T-cell (primary cell): ENCODE data around the gene C6orf47. TPM values are rescaled to one million over a fixed set of nuclear protein-coding genes. Genes with fewer than 3 reads are reported as not detected.

ENCODE experiments used
- ATAC-seq, 4 experiments: fragments of 200-7000 bp in 3 of 4; fragments of 150-1000 bp in 1 of 4; cut with Tn5 transposase; replicated peaks in 1 of 4; 1 replicate in 3 of 4; 2 replicates in 1 of 4; pipeline ENCODE4 v1.10.0; 2021; ENCODE audit warnings: moderate library complexity in 3 of 4, mild to moderate bottlenecking in 2 of 4, moderate number of reproducible peaks in 1 of 4
- CTCF ChIA-PET, 2 donors: fragments of 300-600 bp; sonication (Branson Sonifier 250); formaldehyde crosslinking; loops; one replicate each; lab custom pipeline; 2022; ENCODE audit warnings: antibody characterized with exemption in 2 of 2; lab: Charles Lee
- POLR2A ChIA-PET, 2 donors: fragments of 300-600 bp; sonication (Branson Sonifier 250); formaldehyde crosslinking; loops; one replicate each; lab custom pipeline; 2022; ENCODE audit warnings: antibody characterized with exemption in 2 of 2; lab: Charles Lee
- DNase-seq, 35 experiments: peaks; one replicate each; pipeline versions ENCODE4 v3.0.0 to v3.0.0-alpha.2; 2013 to 2023
- H3K27ac ChIP-seq: one replicate; pipeline ENCODE4 v1.5.1; 2013; ENCODE audit warnings: low read length
- H3K27me3 ChIP-seq, 2 experiments: replicated peaks in 1 of 2; 1 replicate in 1 of 2; 2 replicates in 1 of 2; pipeline versions ENCODE4 v1.6.1 to v1.7.0; 2013; ENCODE audit warnings: low read length in 1 of 2, mixed read lengths in 1 of 2; ENCODE audit not compliant: control insufficient read depth in 2 of 2, insufficient read depth in 2 of 2; ENCODE audit errors: extremely low read depth in 1 of 2
- H3K36me3 ChIP-seq, 2 donors: 1 replicate in 1 of 2; 2 replicates in 1 of 2; pipeline versions ENCODE4 v1.6.1 to v1.7.0; 2013; ENCODE audit warnings: low read length in 1 of 2; ENCODE audit not compliant: control insufficient read depth in 2 of 2, insufficient read depth in 1 of 2; ENCODE audit errors: extremely low read depth in 1 of 2
- H3K4me1 ChIP-seq, 2 experiments: 1 replicate in 1 of 2; 2 replicates in 1 of 2; pipeline versions ENCODE4 v1.6.1 to v1.7.0; 2013; ENCODE audit warnings: low read length in 2 of 2, mixed read lengths in 1 of 2; ENCODE audit not compliant: insufficient read depth in 2 of 2, control insufficient read depth in 1 of 2; ENCODE audit errors: extremely low read depth in 1 of 2
- H3K4me3 ChIP-seq, 2 donors: 1 replicate in 1 of 2; 2 replicates in 1 of 2; pipeline versions ENCODE4 v1.5.1 to v1.7.0; 2013; ENCODE audit warnings: mild to moderate bottlenecking in 2 of 2, low read length in 1 of 2, moderate library complexity in 1 of 2; ENCODE audit not compliant: control insufficient read depth in 1 of 2; ENCODE audit errors: extremely low read depth in 1 of 2
- H3K9me3 ChIP-seq: 2 replicates; pipeline ENCODE4 v1.7.0; 2013
- H3K27ac Mint-ChIP-seq, 2 donors: one replicate each; pipeline ENCODE4 v1.8.0; 2020 to 2021; ENCODE audit warnings: mild to moderate bottlenecking in 2 of 2, mixed read lengths in 2 of 2
- H3K27me3 Mint-ChIP-seq, 2 donors: one replicate each; pipeline ENCODE4 v1.8.0; 2021 to 2022; ENCODE audit warnings: mixed read lengths in 2 of 2
- H3K36me3 Mint-ChIP-seq: one replicate; pipeline ENCODE4 v1.8.0; 2021; ENCODE audit warnings: mixed read lengths
- H3K4me1 Mint-ChIP-seq, 3 donors: one replicate each; pipeline ENCODE4 v1.8.0; 2020 to 2022; ENCODE audit warnings: mixed read lengths in 3 of 3, mild to moderate bottlenecking in 1 of 3
- H3K4me3 Mint-ChIP-seq, 3 donors: one replicate each; pipeline ENCODE4 v1.8.0; 2020 to 2022; ENCODE audit warnings: mild to moderate bottlenecking in 3 of 3, mixed read lengths in 3 of 3, moderate library complexity in 3 of 3
- H3K9me3 Mint-ChIP-seq, 3 donors: one replicate each; pipeline ENCODE4 v1.8.0; 2020 to 2022; ENCODE audit warnings: mixed read lengths in 3 of 3
- WGBS: methylation state at CpG from one replicate; pipeline ENCODE4 v1.1.5; 2013; ENCODE audit warnings: missing lambda C conversion rate; ENCODE audit not compliant: insufficient coverage; 5-methylcytosine and 5-hydroxymethylcytosine counted together
- total RNA-seq, 35 experiments: library from RNA in 6 of 35; stranded (reverse) in 6 of 35; fragments of 120-200 nt in 1 of 35; gene quantifications; one replicate each; pipeline versions ENCODE4 v1.2.1 to v1.2.4 and lab custom pipeline; 2013 to 2026

C6orf47 gene
- total RNA-seq, 5 donors from 2014 or later (not counting 1 experiment from before 2014, with no cell fraction given) = 16.3 to 36.2 (median 33.4) TPM

DNA sequence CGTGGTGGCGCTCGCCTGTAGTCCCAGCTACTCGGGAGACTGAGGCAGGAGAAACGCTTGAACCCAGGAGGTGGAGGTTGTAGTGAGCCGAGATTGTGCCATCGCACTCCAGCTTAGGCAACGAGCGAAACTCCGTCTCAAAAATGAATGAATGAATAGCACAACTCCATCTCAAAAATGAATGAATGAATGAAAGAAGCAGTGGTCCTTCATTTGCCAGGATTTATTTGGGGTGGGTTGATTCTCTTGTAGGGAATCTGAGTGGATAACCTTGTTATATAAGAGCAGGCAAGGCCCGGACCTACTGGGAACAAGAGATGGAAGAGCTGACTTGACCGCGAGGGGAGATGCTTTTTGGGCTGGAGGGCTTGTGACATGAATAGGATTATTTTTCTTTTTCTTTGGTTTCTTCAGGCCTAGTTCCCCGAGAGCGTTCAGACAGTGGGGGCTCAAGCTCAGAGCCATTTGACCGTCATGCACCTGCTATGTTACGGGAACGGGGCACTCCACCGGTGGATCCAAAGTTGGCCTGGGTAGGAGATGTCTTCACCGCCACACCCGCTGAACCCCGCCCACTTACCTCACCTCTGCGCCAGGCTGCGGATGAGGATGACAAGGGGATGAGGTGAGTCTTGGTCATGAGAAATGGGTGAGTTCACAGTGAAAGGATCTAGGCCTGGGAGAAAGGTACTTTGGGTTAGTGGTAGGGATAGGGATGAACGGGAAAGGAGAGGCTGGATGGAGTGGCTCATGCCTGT is 30.2 kb downstream of the C6orf47 start:
- WGBS = 93% methylated on average over 14 of the region's 25 CpGs
- Histone ChIP-seq H3K9me3 (no peaks in the 10 kb centered on the region), H3K4me3 (no peak overlapping the region), H3K36me3 (peaks cover 33 to 98% of the 10 kb centered on the region in 2 donors), H3K27me3 (no peaks in the 10 kb centered on the region), H3K4me1 (no peaks in the 10 kb centered on the region), H3K27ac (no peak overlapping the region)
- H3K9me3 Mint-ChIP-seq = no peaks in the 10 kb centered on the region
- no peak overlapping the region for H3K27ac Mint-ChIP-seq
- POLR2A ChIA-PET = no interaction called here
- H3K4me3 Mint-ChIP-seq = no peak overlapping the region
- DNase-seq (no peak), ATAC-seq (no peak)
- no peaks in the 10 kb centered on the region for H3K27me3 Mint-ChIP-seq
- H3K4me1 Mint-ChIP-seq = peaks cover 0 to 14% (median 3%) of the 10 kb centered on the region in 3 donors
- H3K36me3 Mint-ChIP-seq = peaks cover 60% of the 10 kb centered on the region
- CTCF ChIA-PET = no interaction called here

- no peak for ATAC-seq
- Mint-ChIP-seq H3K27me3 (no peaks in the 10 kb centered on the region), H3K4me1 (peaks cover 0 to 14% (median 3%) of the 10 kb centered on the region in 3 donors), H3K27ac (no peak overlapping the region), H3K36me3 (peaks cover 62% of the 10 kb centered on the region), H3K4me3 (no peak overlapping the region), H3K9me3 (no peaks in the 10 kb centered on the region)
- H3K9me3 ChIP-seq = no peaks in the 10 kb centered on the region
- H3K36me3 ChIP-seq = peaks cover 26 to 98% of the 10 kb centered on the region in 2 donors
- CTCF ChIA-PET = no interaction called here
- WGBS = 94% methylated on average over 5 of the region's 7 CpGs
- POLR2A ChIA-PET = no interaction called here
- no peaks in the 10 kb centered on the region for H3K27me3 ChIP-seq
- H3K4me1 ChIP-seq = no peaks in the 10 kb centered on the region
- H3K4me3 ChIP-seq = no peak overlapping the region
- DNase-seq = no peak
- H3K27ac ChIP-seq = no peak overlapping the region
These were observed 31.6 kb downstream of the C6orf47 start for GRCh38 chr6:31629014-31629413.

GRCh38 chr6:31627690-31628287 is 32.8 kb downstream of the C6orf47 start:
- peaks cover 61% of the 10 kb centered on the region for H3K36me3 Mint-ChIP-seq
- H3K36me3 ChIP-seq = peaks cover 26 to 97% of the 10 kb centered on the region in 2 donors
- no peak overlapping the region for H3K27ac Mint-ChIP-seq
- H3K9me3 ChIP-seq = no peaks in the 10 kb centered on the region
- WGBS = 97% methylated on average over 17 of the region's 19 CpGs
- no peak overlapping the region for H3K4me3 ChIP-seq
- no peak overlapping the region for H3K27ac ChIP-seq
- ATAC-seq (peak in 1 of 4 experiments; percentile 10), DNase-seq (no peak)
- ChIA-PET CTCF (no interaction called here), POLR2A (interaction anchor here in 1 of 2 donors (0.6 kb wide), 1 partner anchor 9 kb away, joined by 3 read pairs; no protein-coding TSS in a partner anchor)
- H3K4me3 Mint-ChIP-seq = no peak overlapping the region
- H3K4me1 ChIP-seq = no peaks in the 10 kb centered on the region
- H3K27me3 Mint-ChIP-seq = no peaks in the 10 kb centered on the region
- H3K4me1 Mint-ChIP-seq = peaks cover 4 to 14% (median 4%) of the 10 kb centered on the region in 3 donors
- H3K9me3 Mint-ChIP-seq = no peaks in the 10 kb centered on the region
- H3K27me3 ChIP-seq = no peaks in the 10 kb centered on the region

DNA sequence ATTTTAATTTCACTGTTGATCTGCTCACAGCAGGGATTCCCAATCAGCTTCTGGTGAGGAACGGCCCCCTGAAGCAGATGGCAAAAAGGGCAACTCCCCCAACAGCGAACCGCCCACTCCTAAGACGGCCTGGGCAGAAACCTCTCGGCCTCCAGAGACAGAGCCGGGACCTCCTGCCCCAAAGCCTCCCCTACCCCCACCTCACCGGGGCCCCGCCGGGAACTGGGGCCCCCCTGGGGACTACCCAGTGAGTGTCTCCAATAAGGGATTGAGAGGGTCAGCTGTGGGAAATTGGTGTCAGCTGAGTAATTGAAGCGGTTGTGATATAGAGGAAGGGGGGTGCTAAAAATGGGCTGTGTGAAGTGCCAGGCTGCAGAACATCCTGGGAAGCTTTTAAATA is 33.6 kb downstream of the C6orf47 start:
- Mint-ChIP-seq H3K27me3 (no peaks in the 10 kb centered on the region), H3K4me3 (no peak overlapping the region), H3K36me3 (peaks cover 68% of the 10 kb centered on the region), H3K27ac (no peak overlapping the region), H3K9me3 (no peaks in the 10 kb centered on the region), H3K4me1 (peaks cover 13 to 23% (median 13%) of the 10 kb centered on the region in 3 donors)
- ChIA-PET POLR2A (no interaction called here), CTCF (no interaction called here)
- peaks cover 5 to 8% of the 10 kb centered on the region in 2 experiments for H3K4me1 ChIP-seq
- ATAC-seq (no peak), DNase-seq (no peak)
- peaks cover 22 to 90% of the 10 kb centered on the region in 2 donors for H3K36me3 ChIP-seq
- no peak overlapping the region for H3K4me3 ChIP-seq
- WGBS = 94% methylated on average over 2 of the region's 10 CpGs
- H3K9me3 ChIP-seq = no peaks in the 10 kb centered on the region
- H3K27me3 ChIP-seq = no peaks in the 10 kb centered on the region
- H3K27ac ChIP-seq = no peak overlapping the region

GRCh38 chr6:31624070-31624469 is 36.5 kb downstream of the C6orf47 start:
- Histone ChIP-seq H3K36me3 (peaks cover 9 to 63% of the 10 kb centered on the region in 2 donors), H3K9me3 (no peaks in the 10 kb centered on the region), H3K27ac (no peak overlapping the region), H3K4me1 (peaks cover 13 to 24% of the 10 kb centered on the region in 2 experiments), H3K27me3 (no peaks in the 10 kb centered on the region), H3K4me3 (no peak overlapping the region)
- Mint-ChIP-seq H3K9me3 (no peaks in the 10 kb centered on the region), H3K4me1 (peaks cover 25 to 31% (median 26%) of the 10 kb centered on the region in 3 donors), H3K4me3 (no peak overlapping the region), H3K27me3 (no peaks in the 10 kb centered on the region), H3K27ac (peak overlapping the region in 1 of 2 donors; percentile 2), H3K36me3 (peaks cover 49% of the 10 kb centered on the region)
- ATAC-seq (no peak), DNase-seq (no peak)
- no CpG with 5 or more reads among the region's 10 CpGs for WGBS
- ChIA-PET POLR2A (interaction anchor here in 1 of 2 donors (0.6 kb wide), 1 partner anchor 66 kb away, joined by 3 read pairs; no protein-coding TSS in a partner anchor), CTCF (no interaction called here)

GRCh38 chr6:31622684-31623091 is 37.9 kb downstream of the C6orf47 start:
- WGBS = 66% methylated on average over 3 of the region's 10 CpGs
- H3K27ac Mint-ChIP-seq = peak overlapping the region; percentile 93 to 96

More at GRCh38 chr6:31622684-31623091, 37.9 kb downstream of the C6orf47 start:
- CTCF ChIA-PET = no interaction called here
- DNase-seq = no peak
- Mint-ChIP-seq H3K27me3 (no peaks in the 10 kb centered on the region), H3K4me1 (peaks cover 24 to 35% (median 25%) of the 10 kb centered on the region in 3 donors), H3K36me3 (peaks cover 39% of the 10 kb centered on the region), H3K9me3 (no peaks in the 10 kb centered on the region), H3K4me3 (peak overlapping the region in 1 of 3 donors; percentile 75)
- no peak for ATAC-seq
- no peaks in the 10 kb centered on the region for H3K27me3 ChIP-seq
- peaks cover 13 to 25% of the 10 kb centered on the region in 2 experiments for H3K4me1 ChIP-seq
- POLR2A ChIA-PET = no interaction called here
- H3K36me3 ChIP-seq = peaks cover 9 to 49% of the 10 kb centered on the region in 2 donors
- H3K27ac ChIP-seq = no peak overlapping the region
- H3K9me3 ChIP-seq = no peaks in the 10 kb centered on the region
- no peak overlapping the region for H3K4me3 ChIP-seq
